ENCODE measurements around the gene ZP1.
A peak's percentile ranks its signal among the peaks of the same experiment; 100 is the strongest.
"Not testable (repeated sequence)": the region's sequence is repeated elsewhere in the genome, so short reads cannot be mapped to it uniquely, and the experiment has no call there.

The ZP1 gene

GRCh38 chr11:60878245-60879101 is 11.1 kb downstream of the ZP1 start:
- DNase-seq, result no peak

DNA sequence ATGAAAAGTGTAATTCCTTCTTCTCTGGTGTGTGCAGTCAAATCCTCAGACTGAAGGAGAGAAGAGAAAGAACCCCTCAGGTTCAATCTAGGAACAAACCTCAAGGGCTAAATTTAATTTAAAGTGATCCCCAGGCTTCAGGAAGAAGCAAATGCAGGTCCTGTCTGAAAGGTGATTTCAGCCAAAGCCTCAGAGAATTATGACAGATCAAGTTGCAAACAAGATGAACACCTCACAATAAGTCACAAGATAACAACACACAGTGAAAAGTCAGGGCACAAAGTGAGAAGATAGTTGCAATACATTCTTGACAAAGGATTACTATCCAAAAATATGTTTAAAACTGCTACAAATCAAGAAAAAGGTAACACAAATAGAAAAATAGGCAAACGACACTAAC is 11.8 kb downstream of the ZP1 start:
- no peak for DNase-seq

GRCh38 chr11:60879971-60880588 is 12.7 kb downstream of the ZP1 start:
- no peak for DNase-seq

DNA sequence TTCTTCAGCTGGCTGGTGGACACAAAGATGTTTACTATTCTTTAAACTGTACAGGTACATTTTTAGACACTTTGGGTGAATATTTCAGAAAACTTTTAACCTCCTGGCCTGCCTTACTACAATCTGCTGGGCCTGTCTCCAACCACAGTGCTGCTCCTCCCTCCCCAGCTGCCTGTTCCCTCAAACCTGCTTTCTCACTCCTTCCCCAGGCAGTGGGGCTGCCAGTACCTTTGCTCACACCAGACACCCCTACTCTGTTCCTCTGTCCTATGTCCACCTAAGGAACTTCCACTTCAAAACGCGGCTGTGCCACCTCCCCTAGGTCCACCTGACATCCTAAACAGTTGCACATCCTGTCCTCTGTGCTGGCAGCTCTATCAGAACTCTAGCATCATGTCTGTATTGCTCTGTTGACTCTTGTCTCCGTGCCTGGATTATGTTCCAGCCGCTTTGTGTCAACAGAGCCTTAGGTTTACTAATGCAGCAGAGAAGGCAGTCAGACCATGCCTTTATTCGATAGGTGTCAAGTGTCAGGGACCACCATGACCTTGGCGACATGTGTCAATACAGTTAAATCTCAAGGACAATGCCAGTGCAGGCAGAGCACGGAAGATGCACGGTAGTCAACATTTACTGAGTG is 13.4 kb downstream of the ZP1 start:
- DNase-seq, result no peak

DNA sequence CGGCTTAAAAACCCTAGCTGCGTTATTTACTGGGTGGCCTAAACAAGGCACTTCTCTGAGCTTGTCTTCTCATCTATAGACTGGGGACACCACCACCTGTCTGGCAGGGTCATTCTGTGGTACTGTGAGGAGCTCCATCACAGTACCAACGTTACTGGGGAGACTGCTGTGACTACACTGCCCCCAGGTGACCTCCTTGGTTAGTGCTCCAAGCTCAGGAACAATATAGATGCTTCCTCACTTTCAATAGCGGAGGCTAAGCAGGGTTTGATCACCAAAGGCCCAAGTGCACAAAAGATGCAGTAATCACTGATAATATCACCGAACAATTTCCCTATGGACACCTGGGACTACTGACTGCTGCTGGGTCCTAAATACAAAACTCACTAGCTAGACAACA is 20.2 kb downstream of the ZP1 start:
- DNase-seq, result peak; percentile 26

- DNase-seq, result no peak
These were observed 22.5 kb downstream of the ZP1 start for GRCh38 chr11:60889869-60890311.

DNA sequence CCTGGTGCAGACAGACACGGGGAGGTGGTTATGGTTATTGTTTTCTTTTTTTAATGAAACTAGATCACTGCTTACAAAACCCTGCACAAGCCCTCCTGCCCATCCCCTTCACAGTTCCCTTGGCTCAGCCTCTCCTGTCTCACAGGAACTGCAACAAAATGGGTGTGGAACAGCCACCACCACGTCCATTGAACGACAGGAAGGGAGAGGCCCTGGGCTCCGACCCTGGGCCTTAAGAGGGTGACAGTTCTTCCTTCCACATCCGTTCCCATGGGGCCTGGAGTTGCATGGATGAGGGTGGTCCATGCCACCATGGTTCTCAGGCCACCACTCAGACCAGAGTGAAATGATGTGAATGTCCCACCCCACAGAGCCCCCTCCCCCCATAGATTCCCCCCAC is 23.4 kb downstream of the ZP1 start:
- no peak for DNase-seq

GRCh38 chr11:60891103-60891741 is 23.9 kb downstream of the ZP1 start:
- no peak for DNase-seq

DNA sequence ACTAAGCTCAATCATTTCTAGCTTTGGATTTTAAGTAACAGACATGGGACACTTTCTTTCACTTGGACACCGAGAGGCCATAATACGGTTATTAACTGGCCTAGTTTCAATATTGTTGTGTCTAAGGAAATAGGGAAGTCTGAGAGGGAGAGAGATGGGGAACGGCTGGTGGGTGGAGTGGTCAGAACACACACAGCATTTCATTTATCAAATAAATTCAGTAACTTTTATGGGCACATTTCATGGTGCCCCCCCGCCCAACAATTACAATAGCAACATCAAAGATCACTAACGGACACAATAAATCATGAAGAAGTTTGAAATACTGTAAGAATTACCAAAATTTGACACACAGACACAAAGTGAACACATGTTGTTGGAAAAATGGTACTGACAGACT is 28.3 kb downstream of the ZP1 start:
- DNase-seq, result no peak

- DNase-seq, result no peak
These were observed 30.2 kb downstream of the ZP1 start for GRCh38 chr11:60897496-60897895.

- no peak for DNase-seq
These were observed 31.9 kb downstream of the ZP1 start for GRCh38 chr11:60899046-60899936.

- no peak for DNase-seq
These were observed 32.6 kb downstream of the ZP1 start for GRCh38 chr11:60899977-60900376.

DNA sequence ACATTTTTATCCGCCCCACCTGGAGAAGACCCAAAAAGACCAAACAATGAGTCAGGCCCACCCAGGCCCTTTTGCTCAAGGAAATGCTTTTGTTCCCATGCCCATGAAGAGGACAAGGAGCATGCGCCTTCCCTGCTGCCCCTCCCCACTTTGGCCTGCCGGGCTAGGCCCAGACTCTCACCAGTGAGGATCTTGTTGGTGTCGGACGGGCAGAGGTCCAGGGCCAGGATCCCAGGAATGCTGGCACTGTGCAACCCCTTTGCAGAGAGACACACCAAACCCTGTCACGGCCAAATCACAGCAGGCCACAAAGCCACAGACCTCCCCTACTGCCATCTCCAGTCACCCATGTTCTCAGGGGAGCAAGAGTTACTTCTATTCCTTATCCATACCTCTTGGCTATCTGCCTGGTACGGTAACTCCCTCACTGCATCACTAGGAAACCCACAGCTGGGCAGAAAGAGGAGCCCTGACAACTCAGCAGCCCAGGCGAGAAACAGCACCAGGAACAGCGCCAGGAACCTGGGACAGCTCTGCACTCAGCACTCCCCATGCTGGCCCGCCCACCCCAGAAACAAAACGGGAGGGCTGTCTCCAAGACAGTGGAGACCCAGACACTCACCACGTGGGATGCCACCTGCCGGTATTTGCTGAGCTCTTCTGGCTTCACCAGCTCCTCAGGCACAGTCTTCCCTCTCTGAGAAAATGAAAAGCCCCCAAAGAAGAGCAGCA is 33.5 kb downstream of the ZP1 start:
- DNase-seq, result no peak

- DNase-seq, result no peak
These were observed 35.3 kb downstream of the ZP1 start for GRCh38 chr11:60902625-60903024.

GRCh38 chr11:60905047-60905446 is 37.7 kb downstream of the ZP1 start:
- DNase-seq, result no peak

- no peak for DNase-seq
These were observed 38.3 kb downstream of the ZP1 start for GRCh38 chr11:60905551-60906113.

DNA sequence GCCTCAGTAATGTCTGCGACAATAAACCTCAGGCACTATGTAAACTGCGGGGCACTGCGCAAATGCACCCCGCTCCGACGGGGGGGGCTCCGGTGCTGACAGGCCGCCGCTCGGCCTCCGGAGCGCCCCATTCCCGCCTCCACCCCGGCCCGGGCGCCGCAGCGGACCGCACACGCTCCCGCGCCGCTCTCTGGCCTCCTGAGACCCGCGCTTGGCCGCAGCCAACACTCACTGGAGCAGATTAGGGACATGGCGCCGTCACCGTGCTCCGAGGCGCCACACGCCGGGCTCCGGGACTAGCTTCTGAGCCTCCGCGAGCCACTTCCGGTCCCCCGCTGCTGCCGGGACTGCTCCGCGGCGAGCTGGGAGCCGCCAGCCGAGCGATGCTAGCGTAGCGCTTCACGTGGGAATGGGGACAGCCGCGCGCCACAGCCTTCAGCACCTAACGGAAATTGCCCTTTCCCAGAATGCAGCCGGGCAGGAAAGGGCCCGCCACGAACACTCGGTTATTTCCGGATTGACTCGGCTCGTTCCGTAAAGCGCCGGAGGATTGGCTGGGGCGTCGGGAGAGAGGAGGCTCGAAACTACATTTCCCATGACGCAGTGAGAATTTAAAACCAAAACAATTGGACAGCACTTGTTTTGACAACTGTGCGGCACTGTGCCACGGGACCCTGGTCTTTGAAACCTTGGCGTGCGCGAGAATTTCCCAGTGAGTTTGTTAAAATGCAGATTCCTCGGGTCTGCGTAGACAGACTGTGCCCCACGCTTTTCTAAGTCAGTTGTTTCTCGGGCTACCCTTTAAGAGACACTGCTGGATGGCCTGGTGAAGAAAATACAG is 39.0 kb downstream of the ZP1 start, which contains the start of gene PRPF19:
TSS of gene PRPF19 (minus strand) at position 454 of the 841 bp plus-strand sequence. CDS start at position 251, 203 bp downstream.
- DNase-seq, result peak; percentile 99

DNA sequence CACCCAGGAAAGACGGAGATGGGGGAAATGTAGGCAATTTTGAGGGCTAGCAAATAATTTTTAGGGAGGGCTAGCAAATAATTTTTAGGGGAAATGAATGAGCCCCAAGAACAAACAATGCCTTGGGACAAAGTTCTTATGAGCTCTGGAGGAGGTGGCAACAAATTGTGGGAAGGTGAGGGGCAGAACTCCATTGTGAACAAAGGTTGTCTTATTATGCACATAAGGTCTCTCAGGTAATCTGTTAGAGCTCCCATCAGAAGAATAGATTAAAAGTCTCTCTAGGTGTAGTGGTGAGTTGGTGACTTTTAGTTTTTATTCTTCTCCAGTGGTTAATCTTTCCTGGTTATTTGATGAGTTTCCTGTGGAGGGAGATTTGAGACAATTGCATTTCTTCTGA is 41.5 kb downstream of the ZP1 start:
- DNase-seq, result no peak

GRCh38 chr11:60909680-60910280 is 42.4 kb downstream of the ZP1 start:
- not testable (repeated sequence) for DNase-seq

DNA sequence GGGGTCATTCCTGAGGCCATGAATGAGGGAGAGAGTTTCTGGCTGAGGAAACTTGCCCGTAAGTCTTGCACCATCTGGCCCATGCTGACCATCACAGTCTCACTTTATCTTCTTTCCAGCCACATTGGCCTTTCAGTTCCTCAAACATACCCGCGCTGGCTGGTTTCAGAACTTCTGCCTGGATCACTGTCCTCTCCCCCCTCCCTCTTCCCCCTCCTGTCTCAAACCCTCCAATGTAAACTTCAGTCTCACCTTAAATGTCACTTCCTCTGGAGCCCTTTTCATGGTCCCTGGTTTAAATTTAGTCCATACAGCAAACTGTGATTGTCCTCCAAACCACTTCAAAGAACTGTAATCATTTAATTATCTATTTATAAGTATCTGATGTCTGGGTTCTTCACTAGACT is 42.9 kb downstream of the ZP1 start:
- no peak for DNase-seq

All from stimulated activated CD4-positive, alpha-beta T cell treated with anti-CD3 and anti-CD28 coated beads, Interleukin-4, amount 100 ng/mL, for 1 hour (primary cell).